Stomach (tissue), 4 donors: ENCODE measurements around the gene DNAAF1.
"Not testable (repeated sequence)": the region's sequence is repeated elsewhere in the genome, so short reads cannot be mapped to it uniquely, and the experiment has no call there.

ENCODE experiments used
- CTCF ChIP-seq, 7 experiments: fragments of 450-650 bp in 4 of 7; fragments of 200-600 bp in 3 of 7; sonication (generic) in 3 of 7; IDR thresholded peaks; one replicate each; pipeline ENCODE4 v1.5.1; 2016 to 2019; ENCODE audit warnings: antibody characterized with exemption in 7 of 7, control low read depth in 2 of 7, mild to moderate bottlenecking in 1 of 7
- POLR2A ChIP-seq, 4 donors: fragments of 450-650 bp; IDR thresholded peaks; one replicate each; pipeline ENCODE4 v1.6.1; 2016; ENCODE audit warnings: antibody characterized with exemption in 4 of 4, control low read depth in 2 of 4, mild to moderate bottlenecking in 1 of 4, moderate library complexity in 1 of 4
- POLR2AphosphoS5 ChIP-seq, 3 donors: sonication (generic); formaldehyde crosslinking; IDR thresholded peaks; one replicate each; pipeline ENCODE4 v1.6.1; 2016; ENCODE audit warnings: antibody characterized with exemption in 3 of 3

- not testable (repeated sequence) for TF ChIP-seq CTCF, POLR2AphosphoS5, POLR2A (IDR thresholded peaks at IDR 0.05)
Measured at GRCh38 chr16:84111949-84112348, 33.2 kb upstream of the DNAAF1 start.
